IMR-90 (cell line): Measurements from ENCODE around the gene VDR. TPM values are rescaled to one million over a fixed set of nuclear protein-coding genes. Genes with fewer than 3 reads are reported as not detected.

ENCODE experiments used
- ATAC-seq: fragments of 200-7000 bp; cut with Tn5 transposase; 2 replicates; pipeline ENCODE4 v1.9.1; 2020; ENCODE audit warnings: low read depth, mild to moderate bottlenecking, moderate library complexity
- BruUV-seq: library from RNA; stranded (reverse); fragments of 400-500 nt; replicated peaks from 2 replicates; lab custom pipeline; 2021; lab: Mats Ljungman, UMichigan
- CTCF ChIA-PET: fragments of 300-600 bp; formaldehyde crosslinking; extraction: SDS; loops from one replicate; lab custom pipeline; 2021; ENCODE audit warnings: antibody characterized with exemption; lab: Yijun Ruan, JAX
- POLR2A ChIA-PET: fragments of 300-600 bp; sonication (Branson Sonifier 250); formaldehyde crosslinking; loops from one replicate; lab custom pipeline; 2022; ENCODE audit warnings: antibody characterized with exemption; ENCODE audit not compliant: unreplicated experiment; lab: Charles Lee
- DNase-seq: peaks from one replicate; pipeline ENCODE4 v3.0.0; 2013
- H2AFZ ChIP-seq: replicated peaks from 2 replicates; pipeline ENCODE3; 2013; ENCODE audit warnings: low read length, mild to moderate bottlenecking; ENCODE audit not compliant: poor library complexity
- H2AK5ac ChIP-seq: 2 replicates; pipeline ENCODE4 v1.6.1; 2013; ENCODE audit warnings: low read depth, low read length, inconsistent platforms
- H2AK9ac ChIP-seq: replicated peaks from 2 replicates; pipeline ENCODE3; 2013; ENCODE audit warnings: mild to moderate bottlenecking, low read depth, low read length, moderate library complexity; ENCODE audit not compliant: poor library complexity
- H2BK120ac ChIP-seq: 2 replicates; pipeline ENCODE4 v1.6.1; 2013; ENCODE audit warnings: low read depth, low read length, inconsistent platforms
- H2BK15ac ChIP-seq: 3 replicates; pipeline ENCODE4 v1.6.1; 2013; ENCODE audit warnings: low read depth, low read length, inconsistent platforms
- H2BK20ac ChIP-seq: 2 replicates; pipeline ENCODE4 v1.6.1; 2013; ENCODE audit warnings: low read depth, mild to moderate bottlenecking, inconsistent platforms, low read length, moderate library complexity
- H2BK5ac ChIP-seq: 2 replicates; pipeline ENCODE4 v1.6.1; 2013; ENCODE audit warnings: mild to moderate bottlenecking, low read depth, low read length, inconsistent platforms; ENCODE audit not compliant: poor library complexity, severe bottlenecking
- H3K14ac ChIP-seq: replicated peaks from 2 replicates; pipeline ENCODE4 v1.6.1; 2013; ENCODE audit warnings: low read depth, low read length, inconsistent platforms
- H3K18ac ChIP-seq: 2 replicates; pipeline ENCODE4 v1.6.1; 2013; ENCODE audit warnings: low read depth, low read length, control low read depth
- H3K23ac ChIP-seq: 2 replicates; pipeline ENCODE4 v1.6.1; 2013; ENCODE audit warnings: low read depth, low read length, inconsistent platforms
- H3K27ac ChIP-seq: 2 replicates; pipeline ENCODE4 v1.5.1; 2013; ENCODE audit warnings: mild to moderate bottlenecking, control low read depth, low read length; ENCODE audit not compliant: insufficient read depth
- H3K27me3 ChIP-seq: 2 replicates; pipeline ENCODE4 v1.6.1; 2013; ENCODE audit warnings: low read length; ENCODE audit not compliant: control insufficient read depth, insufficient read depth
- H3K36me3 ChIP-seq: 2 replicates; pipeline ENCODE4 v1.6.1; 2013; ENCODE audit warnings: low read length, mixed read lengths; ENCODE audit not compliant: control insufficient read depth, insufficient read depth
- H3K4ac ChIP-seq: 2 replicates; pipeline ENCODE4 v1.6.1; 2013; ENCODE audit warnings: low read depth, low read length, inconsistent platforms
- H3K4me1 ChIP-seq: 2 replicates; pipeline ENCODE4 v1.6.1; 2013; ENCODE audit warnings: low read length, mixed read lengths; ENCODE audit not compliant: control insufficient read depth, insufficient read depth
- H3K4me2 ChIP-seq: 2 replicates; pipeline ENCODE4 v1.6.1; 2013; ENCODE audit warnings: low read depth, mild to moderate bottlenecking, control low read depth, low read length, moderate library complexity
- H3K4me3 ChIP-seq: 2 replicates; pipeline ENCODE4 v1.5.1; 2013; ENCODE audit warnings: low read depth, mild to moderate bottlenecking, control low read depth, low read length, moderate library complexity; ENCODE audit not compliant: insufficient read depth
- H3K56ac ChIP-seq: 2 replicates; pipeline ENCODE4 v1.6.1; 2013; ENCODE audit warnings: low read length, inconsistent platforms; ENCODE audit not compliant: insufficient read depth; ENCODE audit errors: extremely low read depth
- H3K79me1 ChIP-seq, 2 experiments: 2 replicates each; pipeline ENCODE4 v1.6.1; 2013; ENCODE audit warnings: low read length in 2 of 2, inconsistent platforms in 1 of 2, low read depth in 1 of 2
- H3K9ac ChIP-seq: 2 replicates; pipeline ENCODE4 v1.6.1; 2013; ENCODE audit warnings: low read depth, low read length, control low read depth
- H3K9me1 ChIP-seq: 2 replicates; pipeline ENCODE4 v1.6.1; 2013; ENCODE audit warnings: low read length, inconsistent platforms; ENCODE audit not compliant: insufficient read depth
- H3K9me3 ChIP-seq: 2 replicates; pipeline ENCODE4 v1.6.1; 2013; ENCODE audit warnings: low read length; ENCODE audit not compliant: control insufficient read depth, insufficient read depth
- H4K20me1 ChIP-seq: 2 replicates; pipeline ENCODE4 v1.6.1; 2013; ENCODE audit warnings: low read length, inconsistent platforms; ENCODE audit not compliant: insufficient read depth
- H4K5ac ChIP-seq: 2 replicates; pipeline ENCODE4 v1.6.1; 2013; ENCODE audit warnings: mild to moderate bottlenecking, low read depth, low read length, control low read depth
- H4K8ac ChIP-seq, 2 experiments: 2 replicates each; pipeline ENCODE4 v1.6.1; 2013; ENCODE audit warnings: low read depth in 2 of 2, low read length in 2 of 2, control low read depth in 1 of 2, inconsistent platforms in 1 of 2
- H4K91ac ChIP-seq: 2 replicates; pipeline ENCODE4 v1.6.1; 2013; ENCODE audit warnings: low read depth, low read length, inconsistent platforms; ENCODE audit not compliant: insufficient read depth
- BHLHE40 ChIP-seq: fragments of 150-350 bp; IDR thresholded peaks from 2 replicates; pipeline ENCODE4 v1.6.1; 2016; ENCODE audit warnings: mild to moderate bottlenecking, low read depth, low read length
- CHD1 ChIP-seq: IDR thresholded peaks from 2 replicates; pipeline ENCODE4 v1.6.1; 2012; ENCODE audit warnings: low read depth, low read length, improper control_type of control experiment
- MAFK ChIP-seq: IDR thresholded peaks from 2 replicates; pipeline ENCODE4 v1.6.1; 2012; ENCODE audit warnings: low read depth, low read length, improper control_type of control experiment
- MXI1 ChIP-seq: IDR thresholded peaks from 2 replicates; pipeline ENCODE4 v1.6.1; 2012; ENCODE audit warnings: low read depth, mild to moderate bottlenecking, low read length, moderate library complexity, borderline replicate concordance
- NFE2L2 ChIP-seq: fragments of 150-350 bp; IDR thresholded peaks from 2 replicates; pipeline ENCODE4 v1.6.1; 2016; ENCODE audit warnings: low read depth, mild to moderate bottlenecking, low read length
- RAD21 ChIP-seq: IDR thresholded peaks from 2 replicates; pipeline ENCODE4 v1.6.1; 2012; ENCODE audit warnings: low read length, improper control_type of control experiment
- RCOR1 ChIP-seq: IDR thresholded peaks from 2 replicates; pipeline ENCODE4 v1.6.1; 2012; ENCODE audit warnings: mild to moderate bottlenecking, low read length, improper control_type of control experiment; ENCODE audit not compliant: insufficient replicate concordance
- RFX5 ChIP-seq: IDR thresholded peaks from 2 replicates; pipeline ENCODE4 v1.8.0; 2012; ENCODE audit warnings: low read depth, mild to moderate bottlenecking, low read length, moderate library complexity
- USF2 ChIP-seq: fragments of 150-350 bp; IDR thresholded peaks from 2 replicates; pipeline ENCODE4 v1.6.1; 2017; ENCODE audit warnings: mild to moderate bottlenecking, antibody characterized with exemption, low read length, low read depth
- WGBS, 2 experiments: methylation state at CpG; one replicate each; pipeline versions ENCODE4 v1.1.5 to v1.1.7; 2013; ENCODE audit warnings: missing lambda C conversion rate in 2 of 2; ENCODE audit not compliant: insufficient read length in 1 of 2; ENCODE audit errors: extremely low coverage in 2 of 2; 5-methylcytosine and 5-hydroxymethylcytosine counted together
- dilution Hi-C: fragments of 300-500 bp; cut with HindIII; formaldehyde crosslinking; loops from one replicate; pipeline ENCODE4 v1.14.3; 2018; ENCODE audit warnings: low sequenced_read_pairs; ENCODE audit not compliant: unreplicated experiment
- in situ Hi-C: fragments of 300-500 bp; cut with MboI; formaldehyde crosslinking; loops from 3 replicates; pipeline ENCODE4 v1.14.3; 2019; ENCODE audit warnings: low sequenced_read_pairs, inconsistent platforms, mixed read lengths
- intact Hi-C: fragments of 100-400 bp; cut with micrococcal nuclease; formaldehyde crosslinking; loops from 2 replicates; pipeline ENCODE4 v1.10.0; 2022
- polyA plus RNA-seq, 3 experiments: library from polyadenylated mRNA; depleted of rRNA; stranded (reverse); fragments of >200 nt; gene quantifications; 2 replicates each; pipeline ENCODE4 v1.2.3, GENCODE V29; 2012; ENCODE audit warnings: low replicate concordance in 1 of 3
- total RNA-seq: library from RNA; depleted of rRNA; stranded (reverse); fragments of >200 nt; gene quantifications from 2 replicates; pipeline ENCODE4 v1.2.3, GENCODE V29; 2012
- TF ChIP-seq, protein P1 (sequence below): fragments of 150-350 bp; IDR thresholded peaks from 2 replicates; pipeline ENCODE4 v1.6.1; 2016; ENCODE audit warnings: low read depth, mild to moderate bottlenecking, low read length, moderate library complexity, borderline replicate concordance
- TF ChIP-seq, protein P2 (sequence below): conservative IDR thresholded peaks from 2 replicates; pipeline ENCODE4 v1.5.1; 2012; ENCODE audit warnings: mild to moderate bottlenecking, low read depth, low read length, improper control_type of control experiment

VDR gene
- total and polyA plus RNA-seq, 2 of the 4 experiments (the other 2 are of a cell fraction): 5.4 to 8.5 TPM

- intact Hi-C loops: no loop called here
Observed at GRCh38 chr12:47864646-47865235, 40.1 kb downstream of the VDR start.

More at GRCh38 chr12:47864646-47865235, 40.1 kb downstream of the VDR start:
- WGBS, 2 experiments: 89% methylated on average over 3 of the region's 14 CpGs; no CpG with 5 or more reads in 1 of the 2 experiments
- no peak overlapping the region for H3K4me3 ChIP-seq
- no peak overlapping the region for H3K4me2 ChIP-seq
- no peak overlapping the region for H2BK20ac ChIP-seq
- no peaks in the 10 kb centered on the region for H3K9me3 ChIP-seq
- no peak overlapping the region for H2BK5ac ChIP-seq
- peaks cover 0 to 12% of the 10 kb centered on the region in 2 experiments; a peak in 2 of 4 replicates for H3K79me1 ChIP-seq
- no peaks in the 10 kb centered on the region for H3K36me3 ChIP-seq
- H3K4me1 ChIP-seq: peaks cover 8% of the 10 kb centered on the region
- no peak overlapping the region for H4K91ac ChIP-seq
- no peak overlapping the region for H3K27ac ChIP-seq
- peaks cover 12% of the 10 kb centered on the region for H3K9me1 ChIP-seq
- no peak overlapping the region for H3K56ac ChIP-seq
- H3K4ac ChIP-seq: no peak overlapping the region
- H3K14ac ChIP-seq: no peak overlapping the region
- H4K5ac ChIP-seq: no peak overlapping the region
- no peaks in the 10 kb centered on the region for H4K20me1 ChIP-seq
- H2AFZ ChIP-seq: no peak overlapping the region
- ChIA-PET POLR2A (no interaction called here), CTCF (no interaction called here)
- BruUV-seq: no TSS peak
- dilution Hi-C loops: no loop called here
- H3K27me3 ChIP-seq: no peaks in the 10 kb centered on the region
- DNase-seq: no peak
- no peak for ATAC-seq
- no peak overlapping the region for H3K9ac ChIP-seq
- H2AK9ac ChIP-seq: peak overlapping the region; percentile 45
- TF ChIP-seq, protein P1, sequence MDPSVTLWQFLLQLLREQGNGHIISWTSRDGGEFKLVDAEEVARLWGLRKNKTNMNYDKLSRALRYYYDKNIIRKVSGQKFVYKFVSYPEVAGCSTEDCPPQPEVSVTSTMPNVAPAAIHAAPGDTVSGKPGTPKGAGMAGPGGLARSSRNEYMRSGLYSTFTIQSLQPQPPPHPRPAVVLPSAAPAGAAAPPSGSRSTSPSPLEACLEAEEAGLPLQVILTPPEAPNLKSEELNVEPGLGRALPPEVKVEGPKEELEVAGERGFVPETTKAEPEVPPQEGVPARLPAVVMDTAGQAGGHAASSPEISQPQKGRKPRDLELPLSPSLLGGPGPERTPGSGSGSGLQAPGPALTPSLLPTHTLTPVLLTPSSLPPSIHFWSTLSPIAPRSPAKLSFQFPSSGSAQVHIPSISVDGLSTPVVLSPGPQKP: no peak
- no peak for TF ChIP-seq RFX5
- TF ChIP-seq BHLHE40: no peak
- no peak for TF ChIP-seq NFE2L2
- TF ChIP-seq USF2: no peak
- TF ChIP-seq, protein P2, sequence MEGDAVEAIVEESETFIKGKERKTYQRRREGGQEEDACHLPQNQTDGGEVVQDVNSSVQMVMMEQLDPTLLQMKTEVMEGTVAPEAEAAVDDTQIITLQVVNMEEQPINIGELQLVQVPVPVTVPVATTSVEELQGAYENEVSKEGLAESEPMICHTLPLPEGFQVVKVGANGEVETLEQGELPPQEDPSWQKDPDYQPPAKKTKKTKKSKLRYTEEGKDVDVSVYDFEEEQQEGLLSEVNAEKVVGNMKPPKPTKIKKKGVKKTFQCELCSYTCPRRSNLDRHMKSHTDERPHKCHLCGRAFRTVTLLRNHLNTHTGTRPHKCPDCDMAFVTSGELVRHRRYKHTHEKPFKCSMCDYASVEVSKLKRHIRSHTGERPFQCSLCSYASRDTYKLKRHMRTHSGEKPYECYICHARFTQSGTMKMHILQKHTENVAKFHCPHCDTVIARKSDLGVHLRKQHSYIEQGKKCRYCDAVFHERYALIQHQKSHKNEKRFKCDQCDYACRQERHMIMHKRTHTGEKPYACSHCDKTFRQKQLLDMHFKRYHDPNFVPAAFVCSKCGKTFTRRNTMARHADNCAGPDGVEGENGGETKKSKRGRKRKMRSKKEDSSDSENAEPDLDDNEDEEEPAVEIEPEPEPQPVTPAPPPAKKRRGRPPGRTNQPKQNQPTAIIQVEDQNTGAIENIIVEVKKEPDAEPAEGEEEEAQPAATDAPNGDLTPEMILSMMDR: no peak
- no peak for TF ChIP-seq MXI1
- TF ChIP-seq RCOR1: no peak
- no peak for TF ChIP-seq RAD21
- TF ChIP-seq CHD1: no peak
- TF ChIP-seq MAFK: no peak
- no peak overlapping the region for H2BK15ac ChIP-seq
- H4K8ac ChIP-seq: no peak overlapping the region
- H2AK5ac ChIP-seq: no peak overlapping the region
- no peak overlapping the region for H3K18ac ChIP-seq
- no peak overlapping the region for H2BK120ac ChIP-seq
- no peak overlapping the region for H3K23ac ChIP-seq
- in situ Hi-C loops: no loop called here
